Erythroblast (primary cell): ENCODE measurements around the gene SMIM13.

ENCODE experiments used
- DNase-seq, 2 experiments: peaks; one replicate each; lab custom pipeline; 2025; lab: John Stamatoyannopoulos, UW
- GATA1 ChIP-seq: IDR thresholded peaks from 2 replicates; pipeline ENCODE4 v1.6.1; 2011; ENCODE audit warnings: low read depth, mild to moderate bottlenecking, control low read depth, low read length, moderate library complexity
- POLR2A ChIP-seq: IDR thresholded peaks from 2 replicates; pipeline ENCODE4 v1.6.1; 2011; ENCODE audit warnings: mild to moderate bottlenecking, low read length

Gene SMIM13

GRCh38 chr6:11143394-11144371 lies 50.0 kb downstream of the SMIM13 start:
- TF ChIP-seq POLR2A: no peak
- TF ChIP-seq GATA1: no peak
- DNase-seq: peak; percentile 73 to 90

GRCh38 chr6:11144393-11144851 lies 50.8 kb downstream of the SMIM13 start:
- DNase-seq: peak; percentile 67 to 83
- no peak for TF ChIP-seq GATA1
- TF ChIP-seq POLR2A: no peak

GRCh38 chr6:11146117-11146826 lies 52.6 kb downstream of the SMIM13 start:
- no peak for TF ChIP-seq POLR2A
- no peak for TF ChIP-seq GATA1
- DNase-seq: no peak

GRCh38 chr6:11149551-11149950 lies 55.9 kb downstream of the SMIM13 start:
- TF ChIP-seq GATA1: no peak
- TF ChIP-seq POLR2A: no peak
- DNase-seq: no peak

GRCh38 chr6:11151488-11151887 lies 57.9 kb downstream of the SMIM13 start:
- TF ChIP-seq POLR2A (no peak), GATA1 (no peak)
- no peak for DNase-seq

GRCh38 chr6:11152581-11152980 lies 58.9 kb downstream of the SMIM13 start:
- DNase-seq: no peak
- TF ChIP-seq GATA1: no peak
- TF ChIP-seq POLR2A: no peak

GRCh38 chr6:11153447-11153846 lies 59.8 kb downstream of the SMIM13 start:
- TF ChIP-seq POLR2A (no peak), GATA1 (no peak)
- DNase-seq: no peak

- TF ChIP-seq GATA1 (no peak), POLR2A (no peak)
- DNase-seq: no peak
Measured at GRCh38 chr6:11155589-11155988, 62.0 kb downstream of the SMIM13 start.

GRCh38 chr6:11160199-11160598 lies 66.6 kb downstream of the SMIM13 start:
- no peak for TF ChIP-seq POLR2A
- TF ChIP-seq GATA1: no peak
- DNase-seq: no peak

GRCh38 chr6:11161031-11161956 lies 67.7 kb downstream of the SMIM13 start:
- TF ChIP-seq GATA1 (no peak), POLR2A (no peak)
- DNase-seq: no peak

GRCh38 chr6:11162262-11162661 lies 68.6 kb downstream of the SMIM13 start:
- DNase-seq: no peak
- TF ChIP-seq POLR2A (no peak), GATA1 (no peak)

GRCh38 chr6:11163932-11164331 lies 70.3 kb downstream of the SMIM13 start:
- TF ChIP-seq GATA1 (no peak), POLR2A (no peak)
- DNase-seq: no peak
